Activated naive CD8-positive, alpha-beta T cell treated with anti-CD3 and anti-CD28 coated beads, Interleukin-2, amount 50 U/mL, for 24 hours (primary cell): ENCODE data around the gene CHRFAM7A.
"Not testable (repeated sequence)": the region's sequence is repeated elsewhere in the genome, so short reads cannot be mapped to it uniquely, and the experiment has no call there.

Experiments
- ATAC-seq: fragments of 150-1000 bp; cut with Tn5 transposase; one replicate; pipeline ENCODE4 v1.10.0; 2021
- DNase-seq: peaks from one replicate; pipeline ENCODE4 v3.0.0; 2021
- H3K27ac Mint-ChIP-seq: one replicate; pipeline ENCODE4 v1.8.0; 2021; ENCODE audit warnings: mild to moderate bottlenecking, mixed read lengths
- H3K27me3 Mint-ChIP-seq: one replicate; pipeline ENCODE4 v1.8.0; 2021; ENCODE audit warnings: mixed read lengths
- H3K36me3 Mint-ChIP-seq: one replicate; pipeline ENCODE4 v1.8.0; 2021; ENCODE audit warnings: low read depth, mixed read lengths
- H3K4me1 Mint-ChIP-seq: one replicate; pipeline ENCODE4 v1.8.0; 2021; ENCODE audit warnings: mixed read lengths
- H3K4me3 Mint-ChIP-seq: one replicate; pipeline ENCODE4 v1.8.0; 2021; ENCODE audit warnings: mild to moderate bottlenecking, moderate library complexity, mixed read lengths
- H3K9me3 Mint-ChIP-seq: one replicate; pipeline ENCODE4 v1.8.0; 2021; ENCODE audit warnings: mixed read lengths

Gene CHRFAM7A

GRCh38 chr15:30361404-30361803 lies 31.9 kb downstream of the CHRFAM7A start:
- ATAC-seq, H3K27ac Mint-ChIP-seq, H3K27me3 Mint-ChIP-seq, H3K4me3 Mint-ChIP-seq, H3K36me3 Mint-ChIP-seq, H3K9me3 Mint-ChIP-seq, DNase-seq, H3K4me1 Mint-ChIP-seq: not testable (repeated sequence)

GRCh38 chr15:30360990-30361389 lies 32.4 kb downstream of the CHRFAM7A start:
- not testable (repeated sequence) for ATAC-seq, H3K4me3 Mint-ChIP-seq, H3K4me1 Mint-ChIP-seq, H3K9me3 Mint-ChIP-seq, H3K27me3 Mint-ChIP-seq, DNase-seq, H3K27ac Mint-ChIP-seq, H3K36me3 Mint-ChIP-seq

DNA sequence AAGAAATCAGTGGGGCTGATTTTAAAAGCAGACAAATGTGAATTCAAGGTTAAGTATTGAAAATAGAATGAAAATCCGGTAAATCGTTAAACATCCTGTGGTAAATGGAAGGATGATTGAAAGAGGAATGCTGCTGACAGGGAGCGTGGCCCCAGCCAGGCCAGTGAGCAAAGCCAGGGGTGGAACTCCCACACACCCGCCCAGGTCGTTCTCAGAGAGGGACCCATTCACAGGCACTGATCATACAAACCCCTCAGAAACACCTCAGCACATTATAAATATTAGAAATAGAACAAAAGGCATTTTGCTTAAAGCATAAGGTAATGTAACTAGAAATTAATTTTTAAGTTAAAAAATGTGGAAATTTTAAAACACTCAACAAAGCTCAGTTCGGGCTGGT lies 38.3 kb downstream of the CHRFAM7A start:
- ATAC-seq, H3K36me3 Mint-ChIP-seq, H3K9me3 Mint-ChIP-seq, H3K4me3 Mint-ChIP-seq, H3K27me3 Mint-ChIP-seq, H3K4me1 Mint-ChIP-seq, H3K27ac Mint-ChIP-seq, DNase-seq: not testable (repeated sequence)

- H3K27ac Mint-ChIP-seq, ATAC-seq, H3K4me3 Mint-ChIP-seq, H3K4me1 Mint-ChIP-seq, H3K9me3 Mint-ChIP-seq, H3K36me3 Mint-ChIP-seq, DNase-seq, H3K27me3 Mint-ChIP-seq: not testable (repeated sequence)
Measured at GRCh38 chr15:30349803-30350202, 43.5 kb downstream of the CHRFAM7A start.

GRCh38 chr15:30336584-30336983 lies 56.8 kb downstream of the CHRFAM7A start:
- H3K4me1 Mint-ChIP-seq, ATAC-seq, DNase-seq, H3K9me3 Mint-ChIP-seq, H3K27ac Mint-ChIP-seq, H3K4me3 Mint-ChIP-seq, H3K27me3 Mint-ChIP-seq, H3K36me3 Mint-ChIP-seq: not testable (repeated sequence)

GRCh38 chr15:30334152-30334551 lies 59.2 kb downstream of the CHRFAM7A start:
- not testable (repeated sequence) for DNase-seq, H3K4me3 Mint-ChIP-seq, H3K36me3 Mint-ChIP-seq, ATAC-seq, H3K27me3 Mint-ChIP-seq, H3K27ac Mint-ChIP-seq, H3K4me1 Mint-ChIP-seq, H3K9me3 Mint-ChIP-seq

DNA sequence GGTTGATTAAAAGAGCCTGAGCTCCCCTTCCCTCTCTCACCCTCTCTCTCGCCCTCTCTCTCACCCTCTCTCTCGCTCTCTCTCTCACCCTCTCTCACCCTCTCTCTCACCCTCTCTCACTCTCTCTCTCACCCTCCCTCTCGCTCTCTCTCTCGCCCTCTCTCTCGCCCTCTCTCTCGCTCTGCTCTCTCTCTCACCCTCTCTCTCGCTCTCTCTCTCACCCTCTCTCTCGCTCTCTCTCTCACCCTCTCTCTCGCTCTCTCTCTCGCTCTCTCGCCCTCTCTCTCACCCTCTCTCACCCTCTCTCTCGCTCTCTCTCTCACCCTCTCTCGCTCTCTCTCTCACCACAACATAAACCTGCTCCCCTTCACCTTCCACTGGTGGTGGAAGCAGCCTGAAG lies 67.2 kb downstream of the CHRFAM7A start:
- H3K4me1 Mint-ChIP-seq, H3K36me3 Mint-ChIP-seq, H3K27ac Mint-ChIP-seq, H3K4me3 Mint-ChIP-seq, DNase-seq, H3K9me3 Mint-ChIP-seq, ATAC-seq, H3K27me3 Mint-ChIP-seq: not testable (repeated sequence)

DNA sequence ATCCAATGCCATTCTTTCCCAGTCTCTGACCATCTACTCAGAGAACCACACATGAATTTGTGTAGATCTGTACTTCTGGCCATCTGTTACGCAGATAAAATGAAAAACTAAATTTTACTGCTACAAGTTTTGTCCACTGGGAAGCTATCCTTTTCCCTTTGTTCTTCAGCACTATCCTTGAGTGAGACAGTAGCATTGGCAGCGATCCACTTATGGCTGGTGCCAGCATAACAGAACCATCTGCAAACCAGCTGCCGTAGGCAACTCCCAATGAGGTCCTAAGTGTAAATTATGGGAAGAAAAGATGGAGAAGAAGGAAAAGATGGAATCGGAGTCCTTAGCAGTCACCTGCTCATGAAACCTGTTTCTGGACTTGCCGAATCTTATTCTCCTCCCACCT lies 72.3 kb downstream of the CHRFAM7A start:
- not testable (repeated sequence) for ATAC-seq, H3K27me3 Mint-ChIP-seq, H3K27ac Mint-ChIP-seq

DNA sequence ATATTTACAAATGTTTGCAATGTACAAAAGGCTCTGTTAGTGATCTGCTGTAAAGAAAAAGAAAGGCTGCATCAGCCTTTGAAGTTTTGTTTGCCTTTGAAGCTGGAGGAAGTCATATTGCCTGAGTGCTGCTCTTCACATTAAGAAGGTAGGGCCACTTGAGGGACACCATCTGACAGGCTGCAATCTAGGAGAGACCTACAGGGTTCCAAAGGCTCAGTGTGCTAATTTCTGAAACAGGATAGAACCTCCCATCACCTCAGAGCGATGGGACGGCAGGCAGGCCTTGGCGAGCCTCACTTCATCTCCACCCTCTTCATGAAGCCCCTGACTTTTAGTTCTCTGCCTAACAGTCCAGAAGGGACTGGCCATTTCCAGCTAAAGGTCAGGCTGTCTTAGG lies 77.6 kb downstream of the CHRFAM7A start:
- not testable (repeated sequence) for H3K27ac Mint-ChIP-seq, H3K9me3 Mint-ChIP-seq, H3K27me3 Mint-ChIP-seq, DNase-seq, ATAC-seq, H3K4me3 Mint-ChIP-seq, H3K36me3 Mint-ChIP-seq, H3K4me1 Mint-ChIP-seq

More for the DNA sequence above, 72.3 kb downstream of the CHRFAM7A start:
- DNase-seq, H3K9me3 Mint-ChIP-seq, H3K4me3 Mint-ChIP-seq, H3K36me3 Mint-ChIP-seq, H3K4me1 Mint-ChIP-seq: not testable (repeated sequence)

DNA sequence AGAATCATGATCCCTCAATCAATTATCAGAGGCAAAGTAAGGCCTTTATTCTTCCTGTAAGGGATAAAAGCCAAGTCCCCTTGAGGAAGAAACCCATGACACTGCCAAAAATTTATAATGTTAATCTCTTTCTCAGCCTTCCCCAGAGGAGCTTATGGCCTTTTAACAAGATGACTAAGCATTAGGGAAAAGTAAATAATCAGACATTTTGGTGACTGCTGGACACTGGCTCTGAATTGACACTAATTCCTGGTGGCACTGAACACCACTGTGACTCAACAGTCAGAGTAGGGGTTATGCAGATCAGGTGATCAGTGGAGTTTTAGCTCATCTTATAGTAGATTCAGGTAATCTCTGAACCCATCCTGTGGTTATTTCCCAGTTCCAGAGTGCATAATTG lies 82.8 kb downstream of the CHRFAM7A start:
- not testable (repeated sequence) for H3K27me3 Mint-ChIP-seq, H3K4me3 Mint-ChIP-seq, H3K4me1 Mint-ChIP-seq, H3K9me3 Mint-ChIP-seq, DNase-seq, H3K36me3 Mint-ChIP-seq, ATAC-seq, H3K27ac Mint-ChIP-seq
